Gastrocnemius medialis (tissue), 4 donors: ENCODE measurements around the gene MLN.

Experiments
- POLR2A ChIP-seq, 2 donors: fragments of 450-650 bp; IDR thresholded peaks; one replicate each; pipeline ENCODE4 v1.6.1; 2017; ENCODE audit warnings: antibody characterized with exemption in 2 of 2, mild to moderate bottlenecking in 2 of 2, moderate library complexity in 2 of 2
- TF ChIP-seq, protein P1 (sequence below), 5 experiments: fragments of 450-650 bp in 3 of 5; fragments of 200-600 bp in 2 of 5; sonication (generic) in 2 of 5; IDR thresholded peaks in 4 of 5; conservative IDR thresholded peaks in 1 of 5; 1 replicate in 4 of 5; 2 replicates in 1 of 5; pipeline ENCODE4 v1.5.1; 2016 to 2019; ENCODE audit warnings: antibody characterized with exemption in 5 of 5, mild to moderate bottlenecking in 3 of 5, moderate library complexity in 3 of 5

DNA sequence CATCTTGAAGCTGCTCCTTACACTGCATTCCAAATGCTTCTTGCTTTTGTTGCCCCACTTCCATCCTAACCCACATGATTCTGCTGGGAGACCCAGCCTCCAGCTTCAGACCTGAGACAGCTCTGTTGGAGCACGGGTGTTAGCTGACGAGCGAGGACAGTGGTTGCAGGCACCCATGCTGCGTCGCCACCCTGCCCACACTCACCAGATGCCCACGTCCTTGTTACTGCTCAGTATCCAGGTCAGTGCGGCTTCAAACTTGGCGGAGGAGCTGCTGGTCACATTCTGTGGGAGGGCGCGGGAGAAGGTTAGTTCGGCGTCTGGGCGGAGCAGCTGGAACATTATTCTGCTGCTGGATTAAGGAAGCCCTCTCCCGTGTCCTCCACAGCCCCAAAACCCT lies 23.9 kb downstream of the MLN start:
- no peak for TF ChIP-seq POLR2A (IDR thresholded peaks at IDR 0.05)
- TF ChIP-seq, protein P1, sequence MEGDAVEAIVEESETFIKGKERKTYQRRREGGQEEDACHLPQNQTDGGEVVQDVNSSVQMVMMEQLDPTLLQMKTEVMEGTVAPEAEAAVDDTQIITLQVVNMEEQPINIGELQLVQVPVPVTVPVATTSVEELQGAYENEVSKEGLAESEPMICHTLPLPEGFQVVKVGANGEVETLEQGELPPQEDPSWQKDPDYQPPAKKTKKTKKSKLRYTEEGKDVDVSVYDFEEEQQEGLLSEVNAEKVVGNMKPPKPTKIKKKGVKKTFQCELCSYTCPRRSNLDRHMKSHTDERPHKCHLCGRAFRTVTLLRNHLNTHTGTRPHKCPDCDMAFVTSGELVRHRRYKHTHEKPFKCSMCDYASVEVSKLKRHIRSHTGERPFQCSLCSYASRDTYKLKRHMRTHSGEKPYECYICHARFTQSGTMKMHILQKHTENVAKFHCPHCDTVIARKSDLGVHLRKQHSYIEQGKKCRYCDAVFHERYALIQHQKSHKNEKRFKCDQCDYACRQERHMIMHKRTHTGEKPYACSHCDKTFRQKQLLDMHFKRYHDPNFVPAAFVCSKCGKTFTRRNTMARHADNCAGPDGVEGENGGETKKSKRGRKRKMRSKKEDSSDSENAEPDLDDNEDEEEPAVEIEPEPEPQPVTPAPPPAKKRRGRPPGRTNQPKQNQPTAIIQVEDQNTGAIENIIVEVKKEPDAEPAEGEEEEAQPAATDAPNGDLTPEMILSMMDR (IDR thresholded peaks at IDR 0.05 in 4 of 5, conservative IDR thresholded peaks at IDR 0.05 in 1 of 5) = no peak
